Occipital lobe (tissue), 2 donors: Measurements from ENCODE around the gene HSPE1. TPM values are rescaled to one million over a fixed set of nuclear protein-coding genes. Genes with fewer than 3 reads are reported as not detected.
"Not testable (repeated sequence)": the region's sequence is repeated elsewhere in the genome, so short reads cannot be mapped to it uniquely, and the experiment has no call there.

Experiments used
- DNase-seq: peaks from one replicate; lab custom pipeline; 2025; lab: John Stamatoyannopoulos, UW
- total RNA-seq: library from RNA; depleted of rRNA; stranded (reverse); fragments of >200 nt; gene quantifications from one replicate; pipeline ENCODE4 v1.2.3, GENCODE V29; 2014

HSPE1 gene
- 63.3 TPM for total RNA-seq

DNA sequence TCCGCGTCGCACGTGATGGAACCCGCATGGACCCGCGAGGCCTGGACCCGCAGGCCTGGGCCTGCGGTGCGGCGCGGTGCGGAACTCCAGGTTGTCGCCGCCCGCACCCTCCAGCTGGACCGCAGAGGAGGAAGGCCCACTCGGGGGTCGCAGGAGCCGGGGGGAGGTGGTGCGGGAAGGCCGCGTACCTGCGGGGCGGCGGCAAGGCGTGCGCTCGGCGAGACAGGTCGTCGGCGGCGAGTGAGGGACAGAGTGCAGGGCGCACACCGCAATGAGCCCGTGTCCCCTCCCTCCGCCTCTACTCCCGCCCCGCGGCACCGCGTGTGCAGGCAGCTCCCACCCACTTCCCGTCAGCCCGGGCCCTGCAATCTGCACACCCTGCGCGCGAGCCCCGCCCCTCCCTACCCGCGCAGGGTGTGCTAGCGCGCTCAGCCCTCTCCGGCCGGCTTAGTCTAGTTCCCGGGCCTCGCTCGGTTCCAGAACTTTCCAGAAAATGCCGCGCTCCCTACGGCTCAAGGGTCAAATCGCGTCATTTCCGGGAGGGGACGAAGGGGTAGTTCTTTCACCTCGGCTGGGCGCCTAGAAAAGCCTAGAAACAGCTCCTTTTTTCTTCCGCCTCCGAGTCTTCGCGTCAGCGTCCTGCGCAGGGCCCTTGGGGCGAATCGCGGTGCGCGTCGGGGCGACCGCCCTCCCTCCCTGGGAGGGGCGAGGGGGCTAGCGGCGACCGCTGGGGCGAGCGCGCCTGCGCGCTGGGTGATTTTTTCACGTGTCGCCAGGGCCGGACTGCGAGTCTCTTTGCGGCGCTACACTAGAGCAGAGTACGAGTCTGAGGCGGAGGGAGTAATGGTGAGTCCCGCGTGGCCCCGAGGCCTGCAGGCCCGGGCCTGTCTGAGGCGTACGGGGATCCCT is at the start of gene HSPE1, which contains the start of gene HSPD1:
Gene HSPE1, plus strand, starts transcription at position 786 of the 909 bp plus-strand sequence. Its CDS starts 58 bp downstream, at position 844.
Gene HSPD1, minus strand, starts transcription at position 247 of the 909 bp plus-strand sequence. CDS start 992 bp downstream, outside the sequence.
- DNase-seq: peak; percentile 98

DNA sequence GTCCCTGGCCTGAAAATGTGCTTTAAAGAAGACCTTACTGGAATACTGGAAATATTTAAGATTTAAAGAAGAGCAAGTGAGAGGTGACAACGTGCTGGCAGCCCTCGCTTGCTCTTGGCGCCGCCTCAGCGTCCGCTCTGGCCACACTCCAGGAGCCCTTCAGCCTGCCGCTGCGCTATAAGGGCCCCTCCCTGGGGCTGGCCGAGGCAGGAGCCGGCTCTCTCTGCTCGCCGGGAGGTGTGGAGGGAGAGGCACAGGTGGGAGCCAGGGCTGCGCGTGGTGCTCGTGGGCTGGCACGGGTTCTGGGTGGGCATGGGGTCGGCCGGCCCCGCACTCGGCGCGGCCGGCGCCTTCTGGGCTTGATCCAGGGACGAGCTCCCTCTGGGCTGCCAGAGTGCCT is 49.7 kb upstream of the HSPE1 start:
- no peak for DNase-seq

DNA sequence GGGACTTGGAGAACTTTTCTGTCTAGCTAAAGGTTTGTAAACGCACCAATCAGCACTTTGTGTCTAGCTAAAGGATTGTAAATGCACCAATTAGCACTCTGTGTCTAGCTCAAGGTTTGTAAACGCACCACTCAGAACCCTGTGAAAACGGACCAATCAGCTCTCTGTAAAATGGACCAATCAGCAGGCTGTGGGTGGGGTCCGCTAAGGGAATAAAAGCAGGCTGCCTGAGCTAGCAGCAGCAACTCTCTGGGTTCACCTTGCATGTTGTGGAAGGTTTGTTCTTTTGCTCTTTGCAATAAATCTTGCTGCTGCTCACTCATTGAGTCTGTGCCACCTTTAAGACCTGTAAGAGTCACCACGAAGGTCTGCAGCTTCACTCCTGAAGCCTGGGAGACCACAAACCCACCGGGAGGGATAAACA is 49.2 kb upstream of the HSPE1 start:
- not testable (repeated sequence) for DNase-seq

DNA sequence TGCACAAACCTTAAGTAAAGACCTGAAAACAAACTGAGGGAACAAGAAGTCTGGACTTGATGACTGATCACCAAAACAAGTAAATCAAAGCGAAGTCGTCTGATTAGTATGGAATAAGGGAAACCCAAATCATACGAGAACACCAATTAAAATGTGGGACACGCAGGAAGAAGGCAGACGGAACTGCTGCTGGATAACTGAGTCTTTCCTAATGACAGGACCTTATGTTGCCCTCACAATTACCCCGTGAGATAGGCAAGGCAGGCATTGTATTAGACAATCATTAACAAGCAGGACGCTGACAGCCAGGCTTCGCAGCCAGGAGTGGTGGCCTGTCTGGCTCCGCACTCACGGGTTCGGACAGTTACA is 47.4 kb upstream of the HSPE1 start:
- DNase-seq: no peak

DNA sequence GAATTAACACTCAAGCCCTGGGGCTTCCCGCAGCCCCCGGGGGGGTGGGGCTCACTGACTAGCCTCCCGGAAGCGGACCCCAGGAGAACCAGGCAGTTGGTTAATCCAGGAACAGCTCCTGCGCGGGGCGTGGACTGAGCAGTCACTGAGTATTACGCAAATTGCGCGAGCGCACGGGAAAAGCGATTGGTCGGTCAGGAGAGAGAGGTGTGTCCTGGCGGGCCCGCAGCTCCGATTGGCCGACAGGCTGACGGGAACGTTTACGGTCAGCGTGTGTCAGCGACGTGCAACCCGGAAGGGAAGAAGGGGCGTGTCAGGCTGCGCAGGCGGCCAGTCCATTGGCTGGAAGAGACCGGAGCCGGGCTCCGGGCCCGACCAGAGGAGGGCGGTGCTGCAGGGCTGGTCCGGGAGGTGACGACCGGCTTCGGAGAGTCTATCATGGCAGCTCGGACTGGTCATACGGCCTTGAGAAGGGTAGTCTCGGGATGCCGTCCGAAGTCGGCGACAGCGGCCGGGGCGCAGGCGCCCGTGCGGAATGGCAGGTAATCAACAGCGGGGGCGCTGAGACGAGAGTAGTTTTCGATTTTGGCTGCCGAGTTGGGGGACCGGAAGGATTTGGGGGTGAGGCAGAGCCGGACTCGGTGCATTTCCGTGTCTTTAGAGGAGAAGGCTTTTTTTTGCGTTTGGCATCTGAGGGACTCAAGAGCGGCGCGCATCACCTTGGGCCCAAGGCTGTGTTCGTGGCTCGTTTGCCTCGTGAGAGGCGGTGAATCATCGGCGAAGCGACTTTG is 46.9 kb upstream of the HSPE1 start, which contains the start of gene COQ10B:
Gene COQ10B, plus strand, starts transcription at position 430 of the 791 bp plus-strand sequence. Its CDS starts 9 bp downstream, at position 439.
- peak; percentile 99 for DNase-seq

DNA sequence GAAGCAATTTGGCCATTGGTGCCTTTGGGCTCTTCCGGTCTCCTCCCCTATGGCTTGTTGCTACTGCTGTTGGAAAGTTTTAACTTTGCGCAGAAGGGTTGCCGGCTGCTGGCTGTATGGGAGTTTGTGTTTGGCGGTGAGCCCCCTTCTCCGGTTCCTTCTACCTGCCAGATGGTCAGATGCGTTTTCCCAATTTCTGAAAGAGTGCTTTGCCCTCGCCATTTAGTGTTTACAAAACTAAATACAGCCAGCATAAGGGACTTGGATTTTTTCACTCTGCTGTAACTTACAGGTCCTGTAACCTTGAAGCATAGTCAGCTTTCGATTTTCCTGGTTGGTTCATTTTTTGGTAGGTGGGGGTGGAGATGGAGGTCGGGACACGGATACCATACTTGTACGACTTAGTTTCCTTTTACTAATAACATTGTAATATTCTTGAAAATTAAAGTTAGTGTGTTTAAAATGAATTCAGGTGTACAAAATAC is 46.2 kb upstream of the HSPE1 start:
- DNase-seq: no peak

DNA sequence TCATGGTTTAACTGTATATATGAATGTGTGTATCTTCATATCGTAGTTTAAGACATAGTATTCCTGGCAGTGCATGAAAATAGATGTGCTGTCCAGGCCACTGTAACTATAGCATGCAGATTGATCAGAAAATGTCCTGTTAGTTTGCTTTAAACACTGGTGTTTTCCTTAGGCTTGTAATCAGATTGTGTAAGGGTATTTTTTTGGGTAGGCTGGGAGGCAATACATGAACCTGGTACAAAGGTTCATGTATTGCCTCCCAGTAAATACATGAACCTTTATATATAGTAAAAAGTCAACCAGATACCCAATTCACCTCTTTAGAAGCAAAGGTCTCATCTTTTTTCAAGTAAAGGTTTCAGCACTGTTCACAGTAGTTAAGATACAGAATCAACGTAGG is 45.3 kb upstream of the HSPE1 start:
- DNase-seq: no peak

DNA sequence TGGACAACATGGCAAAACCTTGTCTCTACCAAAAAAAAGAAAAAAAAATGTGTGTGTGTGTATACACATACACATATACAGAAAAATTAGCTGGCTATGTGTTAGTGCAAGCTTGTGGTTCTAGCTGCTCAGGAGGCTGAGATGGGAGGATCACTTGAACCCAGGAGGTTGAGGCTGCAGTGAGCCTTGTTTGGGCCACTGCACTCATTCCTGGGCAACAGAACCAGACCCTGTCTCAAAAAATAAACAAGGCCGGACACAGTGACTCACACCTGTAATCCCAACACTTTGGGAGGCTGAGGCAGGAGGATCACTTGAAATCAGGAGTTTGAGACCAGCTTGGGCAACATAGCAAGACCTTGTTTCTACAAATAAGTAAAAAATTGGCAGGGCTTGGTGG is 44.8 kb upstream of the HSPE1 start:
- DNase-seq: no peak

DNA sequence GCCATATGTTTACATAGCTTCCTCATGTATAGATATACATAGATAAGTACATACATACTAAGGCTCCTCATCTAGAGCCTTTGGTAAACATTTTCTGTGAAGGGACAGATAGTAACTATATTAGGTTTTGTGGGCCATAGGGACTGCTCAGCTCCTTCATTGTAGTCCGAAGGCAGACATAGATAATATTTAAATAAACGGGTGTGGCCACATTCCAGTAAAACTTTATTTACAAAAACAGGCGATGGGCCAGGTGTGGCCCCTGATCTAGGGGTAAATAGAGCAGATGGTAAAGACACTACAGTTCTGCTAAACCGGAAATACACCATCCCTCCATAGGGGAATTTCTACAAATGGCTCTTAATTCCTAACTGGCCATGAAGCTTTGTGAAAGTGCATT is 39.5 kb upstream of the HSPE1 start:
- DNase-seq: no peak

DNA sequence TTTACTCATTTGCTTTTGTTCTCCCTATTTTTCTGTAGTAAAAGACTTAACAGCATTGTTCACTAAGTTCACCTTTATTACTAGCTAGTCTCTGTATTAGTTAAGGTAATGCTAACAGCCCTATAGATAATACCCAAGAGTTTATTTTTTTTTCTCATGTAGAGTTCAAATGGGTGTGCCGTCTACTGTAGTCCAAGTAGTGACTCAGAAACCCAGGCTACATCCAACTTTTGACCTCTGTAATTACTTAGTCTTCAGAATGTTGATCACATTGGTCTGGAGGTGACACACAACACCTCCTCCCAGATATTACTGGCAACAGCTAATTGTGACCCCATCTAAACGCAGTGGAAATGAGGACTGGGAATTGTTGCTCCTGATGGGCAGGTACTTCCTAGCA is 39.1 kb upstream of the HSPE1 start:
- no peak for DNase-seq

DNA sequence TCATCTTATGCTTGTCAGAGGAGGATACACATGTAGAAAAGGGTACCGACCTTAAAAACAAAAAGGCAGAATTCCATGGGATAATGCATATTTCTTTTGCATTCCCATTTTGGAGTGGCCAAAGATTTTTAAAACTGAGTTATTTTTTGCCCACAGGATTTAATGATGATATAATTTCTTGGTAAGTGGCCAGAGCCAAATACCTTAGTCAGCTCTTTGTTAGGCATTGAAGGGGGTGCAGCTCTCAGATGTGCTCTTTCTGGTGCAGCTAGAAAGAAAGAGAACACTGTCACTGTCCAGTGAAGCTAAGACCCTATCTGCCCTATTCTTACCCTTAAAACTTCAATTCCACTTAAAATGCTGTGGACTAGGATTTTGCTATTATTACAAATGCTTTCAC is 36.0 kb upstream of the HSPE1 start:
- no peak for DNase-seq

DNA sequence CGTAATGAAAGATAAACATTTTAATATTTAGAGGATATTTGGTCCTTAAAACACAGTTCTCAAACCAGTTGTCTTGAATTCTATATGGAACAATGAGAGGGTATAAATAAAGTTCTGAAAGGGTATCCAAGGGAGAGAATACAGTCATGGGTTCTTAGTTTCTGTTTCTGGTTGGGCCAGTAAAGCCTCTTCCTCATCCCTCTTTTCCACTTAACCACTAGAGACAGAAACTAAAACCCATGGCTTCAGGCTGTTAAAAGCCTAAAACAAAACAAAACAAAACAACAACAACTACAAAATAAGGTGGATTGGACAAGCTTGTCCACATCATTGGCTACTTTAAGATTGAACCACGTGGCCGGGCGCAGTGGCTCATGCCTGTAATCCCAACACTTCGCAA is 28.0 kb upstream of the HSPE1 start:
- no peak for DNase-seq

DNA sequence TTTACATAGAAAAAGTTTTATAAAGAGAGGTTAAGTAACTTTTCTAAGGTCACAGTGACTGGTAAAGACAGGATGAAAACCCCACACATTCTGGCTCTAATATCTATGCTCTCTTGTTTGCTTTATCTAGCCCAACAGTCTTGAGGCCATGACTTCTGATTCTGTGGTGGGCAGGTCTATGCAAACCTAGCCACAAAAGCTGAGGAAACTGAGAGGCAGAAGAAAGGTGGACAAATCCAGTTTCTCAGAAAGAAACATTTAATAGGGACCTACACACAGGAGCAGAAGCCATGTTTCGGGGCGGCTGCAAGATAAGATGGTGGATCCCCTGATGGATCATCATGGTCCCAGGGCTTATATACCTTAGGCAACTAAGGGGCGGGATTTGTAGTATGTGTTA is 22.4 kb upstream of the HSPE1 start:
- DNase-seq: no peak

DNA sequence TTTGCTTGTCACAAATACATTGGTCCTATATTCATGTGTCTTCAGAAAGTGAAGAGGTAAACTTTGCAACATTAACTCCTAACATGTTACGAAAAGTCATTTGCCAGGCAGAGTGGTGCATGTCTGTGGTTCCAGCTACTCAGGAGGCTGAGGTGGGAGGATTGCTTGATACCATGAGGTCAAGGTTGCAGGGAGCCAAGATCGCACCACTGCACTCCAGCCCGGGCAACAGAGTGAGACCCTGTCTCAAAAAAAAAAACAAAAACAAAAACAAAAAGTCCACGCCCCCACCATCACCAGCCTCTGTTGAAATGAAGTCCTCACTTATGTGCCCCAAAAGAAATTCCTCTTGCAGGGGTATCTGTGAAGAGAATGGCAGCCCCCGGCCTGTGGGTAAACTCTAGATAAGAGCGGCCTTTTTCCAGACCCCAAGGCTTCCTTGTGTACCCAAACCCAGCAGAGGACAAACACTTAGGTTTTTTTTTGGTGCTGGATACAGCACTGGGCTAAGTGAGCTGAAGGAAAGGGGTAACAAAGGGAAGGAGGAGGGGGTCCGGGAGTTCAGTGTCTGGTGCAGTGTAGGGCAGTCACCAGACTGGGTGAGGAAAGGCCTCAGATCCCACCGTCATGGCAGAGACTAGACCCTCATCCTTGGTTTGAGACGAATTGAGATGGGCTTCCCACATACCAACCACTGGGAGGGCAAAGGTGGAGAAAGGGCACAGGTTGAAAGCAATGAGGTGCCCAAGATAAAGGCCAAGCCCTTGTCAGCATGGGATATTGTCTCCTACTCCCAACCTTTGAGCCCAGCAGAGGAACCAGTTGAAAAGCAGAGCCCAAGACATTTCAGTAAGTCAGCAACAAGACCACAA is 19.8 kb upstream of the HSPE1 start:
- no peak for DNase-seq

DNA sequence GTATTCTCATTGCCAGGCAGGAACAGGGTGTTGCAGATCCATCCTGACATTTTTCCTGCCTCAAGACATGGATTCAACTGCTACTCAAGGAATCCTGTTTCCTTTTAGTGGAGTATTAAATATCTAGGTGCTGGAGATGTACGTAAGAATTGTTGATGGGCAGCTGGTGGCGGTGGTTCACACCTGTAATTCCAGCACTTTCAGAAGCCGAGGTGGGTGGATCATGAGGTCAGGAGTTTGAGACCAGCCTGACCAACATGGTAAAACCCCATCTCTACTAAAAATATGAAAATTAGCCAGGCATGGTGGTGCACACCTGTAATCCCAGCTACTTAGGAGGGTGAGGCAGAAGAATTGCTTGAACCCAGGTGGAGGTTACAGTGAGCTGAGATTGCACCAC is 15.9 kb upstream of the HSPE1 start:
- DNase-seq: not testable (repeated sequence)

DNA sequence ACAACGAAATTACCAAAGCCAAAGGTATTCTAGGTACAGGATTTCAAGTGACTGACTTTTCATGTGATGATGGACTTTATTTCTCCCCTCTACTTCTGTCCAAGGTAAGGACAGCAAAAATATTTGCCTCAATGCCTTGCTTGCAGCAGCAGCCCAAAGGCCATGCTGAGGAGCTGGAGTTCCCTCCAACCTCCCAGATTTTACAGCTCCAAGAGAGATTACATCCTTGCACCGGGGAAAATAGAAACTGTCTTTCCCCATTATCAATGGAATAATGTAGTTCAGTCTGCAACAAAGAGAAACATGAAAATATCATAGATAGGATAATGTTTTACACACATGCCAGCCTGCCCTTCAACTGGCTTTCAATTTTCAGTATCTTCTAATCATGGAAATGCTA is 14.0 kb upstream of the HSPE1 start:
- no peak for DNase-seq

DNA sequence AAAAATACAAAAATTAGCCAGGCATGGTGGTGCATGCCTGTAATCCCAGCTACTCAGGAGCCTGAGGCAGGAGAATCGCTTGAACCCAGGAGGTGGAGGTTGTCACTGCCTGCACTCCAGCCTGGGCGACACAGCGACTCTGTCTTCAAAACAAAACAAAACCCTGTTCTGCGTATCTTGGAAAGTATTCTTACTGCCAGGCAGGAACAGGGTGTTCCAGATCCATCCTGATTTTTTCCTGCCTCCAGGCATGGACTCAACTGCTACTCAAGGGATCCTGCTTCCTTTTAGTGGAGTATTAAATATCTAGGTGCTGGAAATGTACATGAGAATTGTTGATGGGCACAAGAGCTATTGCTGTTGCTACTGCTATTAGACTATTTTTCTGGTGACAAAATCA is 12.8 kb upstream of the HSPE1 start:
- no peak for DNase-seq

DNA sequence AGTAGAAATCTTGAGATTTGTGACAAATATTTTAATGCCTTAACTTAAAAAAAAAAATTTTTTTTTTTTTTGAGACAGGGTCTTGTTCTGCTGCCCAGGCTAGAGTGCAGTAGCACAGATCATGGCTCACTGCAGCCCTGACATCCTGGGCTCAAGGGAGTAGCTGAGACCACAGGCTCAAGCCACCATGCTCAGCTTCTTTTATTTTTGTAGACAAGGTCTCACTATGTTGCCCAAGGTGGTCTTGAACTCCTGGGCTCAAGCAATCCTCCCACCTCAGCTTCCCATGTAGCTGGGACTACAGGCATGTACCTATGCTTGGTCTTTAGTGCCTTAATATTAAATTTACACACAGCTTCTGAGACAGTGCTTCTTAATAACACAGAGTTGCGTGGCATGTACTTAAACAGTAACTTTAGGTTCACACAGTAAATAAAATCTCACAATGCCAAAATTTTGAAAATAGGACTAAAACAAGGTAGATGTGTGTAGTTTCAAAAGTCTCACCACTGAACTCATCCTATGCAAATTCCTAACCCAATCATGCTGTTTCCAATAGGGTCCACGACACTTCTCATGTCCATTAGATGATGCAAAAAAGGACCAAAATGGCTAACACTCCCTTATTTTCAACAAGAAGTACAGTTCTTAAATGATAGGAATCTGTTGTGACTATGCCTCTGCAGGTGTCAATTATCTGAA is 4.6 kb upstream of the HSPE1 start:
- no peak for DNase-seq

DNA sequence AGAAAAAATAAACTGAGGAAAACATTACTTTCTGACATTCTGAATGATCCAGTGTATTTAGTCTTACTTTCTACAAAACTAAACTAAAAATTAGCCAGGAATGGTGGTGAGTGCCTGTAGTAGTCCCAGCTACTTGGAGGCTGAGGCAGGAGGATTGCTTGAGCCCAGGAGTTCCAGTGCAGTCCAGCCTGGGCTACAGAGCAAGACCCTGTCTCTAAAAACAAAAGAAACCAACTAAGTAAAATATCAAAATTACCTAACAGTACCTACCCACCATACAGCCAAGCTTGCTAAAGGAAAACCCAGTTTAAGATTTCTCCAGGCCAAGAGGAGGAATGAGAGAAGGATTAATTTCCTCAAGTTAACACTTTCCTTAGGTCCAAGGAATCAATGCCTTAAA is 3.5 kb upstream of the HSPE1 start:
- no peak for DNase-seq

DNA sequence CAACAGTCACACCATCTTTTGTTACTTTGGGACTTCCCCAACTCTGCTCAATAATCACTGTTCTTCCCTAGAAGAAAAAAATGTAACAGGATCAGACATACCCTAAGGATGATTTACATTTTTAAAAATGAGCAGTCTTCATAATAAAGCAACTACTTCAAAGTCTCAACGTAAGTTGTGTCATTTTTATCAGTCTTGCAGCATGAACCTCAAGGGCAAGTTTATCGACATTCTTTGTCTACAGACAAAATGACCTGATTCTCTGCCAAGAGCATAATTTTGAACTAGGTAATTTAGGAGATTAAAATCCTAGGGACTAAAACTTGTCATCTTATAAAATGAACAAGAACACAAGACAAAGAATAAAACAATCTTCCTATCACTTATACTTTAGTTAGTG is 2.9 kb upstream of the HSPE1 start:
- no peak for DNase-seq
